ENCODE results near the gene AFTPH. TPM values are rescaled to one million over a fixed set of nuclear protein-coding genes. Genes with fewer than 3 reads are reported as not detected.

The AFTPH gene
- total and polyA plus RNA-seq, 7 donors: 12.0 to 26.8 (median 13.1) TPM

DNA sequence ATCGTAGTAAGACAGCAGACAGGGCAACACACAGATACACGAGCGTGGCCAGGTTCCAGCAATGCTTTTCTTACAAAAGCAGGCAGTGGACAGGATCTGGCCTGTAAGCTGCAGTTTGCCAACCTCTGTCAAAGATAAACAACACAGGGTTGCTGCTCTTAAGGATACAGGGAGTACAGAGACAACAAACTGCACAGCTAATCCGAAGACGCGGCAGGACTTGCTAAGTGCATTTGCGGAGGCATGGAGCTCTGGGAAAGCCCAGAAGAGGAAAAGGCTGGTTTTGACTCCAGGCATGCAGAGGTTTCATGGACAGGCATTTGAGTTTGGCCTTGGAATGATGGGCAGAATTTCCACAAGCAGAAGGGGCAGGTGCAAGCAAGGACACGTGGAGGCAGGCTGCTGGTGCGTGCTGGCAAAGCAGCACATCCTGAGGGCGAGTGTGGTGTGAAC lies 105.2 kb downstream of the AFTPH start:
- Histone ChIP-seq H3K9me3 (no peaks in the 10 kb centered on the region), H3K36me3 (ENCODE audit: insufficient read depth in 1 of 2, low read depth in 1 of 2) (peaks cover 0 to 27% of the 10 kb centered on the region in 2 donors), H3K27me3 (ENCODE audit: insufficient read depth in 3 of 3, low read length in 2 of 3) (no peaks in the 10 kb centered on the region), H3K4me3 (no peak overlapping the region), H3K4me1 (peaks cover 16% of the 10 kb centered on the region), H3K27ac (no peak overlapping the region)
- intact Hi-C loops (cut with DNase I): no loop called here
- DNase-seq: no peak
- TF ChIP-seq, protein P1, sequence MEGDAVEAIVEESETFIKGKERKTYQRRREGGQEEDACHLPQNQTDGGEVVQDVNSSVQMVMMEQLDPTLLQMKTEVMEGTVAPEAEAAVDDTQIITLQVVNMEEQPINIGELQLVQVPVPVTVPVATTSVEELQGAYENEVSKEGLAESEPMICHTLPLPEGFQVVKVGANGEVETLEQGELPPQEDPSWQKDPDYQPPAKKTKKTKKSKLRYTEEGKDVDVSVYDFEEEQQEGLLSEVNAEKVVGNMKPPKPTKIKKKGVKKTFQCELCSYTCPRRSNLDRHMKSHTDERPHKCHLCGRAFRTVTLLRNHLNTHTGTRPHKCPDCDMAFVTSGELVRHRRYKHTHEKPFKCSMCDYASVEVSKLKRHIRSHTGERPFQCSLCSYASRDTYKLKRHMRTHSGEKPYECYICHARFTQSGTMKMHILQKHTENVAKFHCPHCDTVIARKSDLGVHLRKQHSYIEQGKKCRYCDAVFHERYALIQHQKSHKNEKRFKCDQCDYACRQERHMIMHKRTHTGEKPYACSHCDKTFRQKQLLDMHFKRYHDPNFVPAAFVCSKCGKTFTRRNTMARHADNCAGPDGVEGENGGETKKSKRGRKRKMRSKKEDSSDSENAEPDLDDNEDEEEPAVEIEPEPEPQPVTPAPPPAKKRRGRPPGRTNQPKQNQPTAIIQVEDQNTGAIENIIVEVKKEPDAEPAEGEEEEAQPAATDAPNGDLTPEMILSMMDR (IDR thresholded peaks at IDR 0.05): no peak
- WGBS, 3 donors: 63 to 82% (median 68%) methylated on average over 10 of the region's 10 CpGs
- no peak for ATAC-seq

DNA sequence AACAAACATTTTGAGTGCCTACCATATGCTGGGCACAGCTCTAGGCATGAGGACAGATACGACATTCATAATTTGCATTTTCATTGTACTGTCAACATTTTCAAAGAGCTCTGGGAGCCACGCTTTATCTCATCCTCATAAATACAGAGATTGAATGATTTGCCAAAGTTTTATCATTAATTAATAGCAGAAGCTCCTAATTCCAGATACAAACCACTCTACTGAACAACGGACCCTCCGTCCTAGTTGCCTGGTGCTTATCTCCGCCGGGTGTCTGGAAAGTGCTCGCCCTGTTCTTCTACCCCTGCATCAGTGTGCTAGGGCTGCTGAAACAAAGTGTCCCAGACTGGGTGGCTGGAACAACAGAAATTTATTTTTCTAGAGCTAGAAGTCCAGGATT lies 105.7 kb downstream of the AFTPH start:
- H3K36me3 ChIP-seq (ENCODE audit: insufficient read depth in 1 of 2, low read depth in 1 of 2): peaks cover 0 to 32% of the 10 kb centered on the region in 2 donors
- intact Hi-C loops (cut with DNase I): no loop called here
- no peak overlapping the region for H3K4me3 ChIP-seq
- ATAC-seq: no peak
- H3K4me1 ChIP-seq: peaks cover 16% of the 10 kb centered on the region
- no peaks in the 10 kb centered on the region for H3K27me3 ChIP-seq (ENCODE audit: insufficient read depth in 3 of 3, low read length in 2 of 3)
- 94 to 96% (median 96%) methylated on average over 7 of the region's 7 CpGs for WGBS, 3 donors
- DNase-seq: no peak
- no peak overlapping the region for H3K27ac ChIP-seq
- TF ChIP-seq, protein P1 (IDR thresholded peaks at IDR 0.05): no peak
- H3K9me3 ChIP-seq: no peaks in the 10 kb centered on the region

DNA sequence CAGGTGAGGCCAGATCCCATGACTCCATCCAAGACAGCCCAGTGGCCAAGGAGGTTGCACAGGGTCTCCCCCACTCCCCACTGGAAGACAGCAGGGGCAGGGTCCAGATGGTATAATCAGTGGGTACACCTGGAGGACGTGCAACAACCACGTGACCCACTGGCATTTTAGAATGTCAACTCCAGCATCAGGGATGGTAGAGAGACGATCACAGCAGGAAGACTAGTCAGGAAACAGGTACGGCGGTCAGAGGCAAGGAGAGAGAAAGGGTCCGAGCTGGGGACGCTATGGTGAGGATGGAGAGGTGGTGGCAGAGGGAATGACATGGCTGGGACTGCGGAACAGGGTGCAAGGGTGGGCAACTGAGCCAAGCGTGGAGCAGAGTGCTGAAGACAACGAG lies 106.6 kb downstream of the AFTPH start:
- Histone ChIP-seq H3K9me3 (no peaks in the 10 kb centered on the region), H3K27me3 (ENCODE audit: insufficient read depth in 3 of 3, low read length in 2 of 3) (no peaks in the 10 kb centered on the region), H3K4me1 (peaks cover 16% of the 10 kb centered on the region), H3K4me3 (no peak overlapping the region), H3K27ac (no peak overlapping the region), H3K36me3 (ENCODE audit: insufficient read depth in 1 of 2, low read depth in 1 of 2) (peaks cover 0 to 40% of the 10 kb centered on the region in 2 donors)
- TF ChIP-seq, protein P1 (IDR thresholded peaks at IDR 0.05): no peak
- no peak for ATAC-seq
- WGBS, 3 donors: 88 to 91% (median 91%) methylated on average over 10 of the region's 10 CpGs
- no peak for DNase-seq
- intact Hi-C loops (cut with DNase I): no loop called here

DNA sequence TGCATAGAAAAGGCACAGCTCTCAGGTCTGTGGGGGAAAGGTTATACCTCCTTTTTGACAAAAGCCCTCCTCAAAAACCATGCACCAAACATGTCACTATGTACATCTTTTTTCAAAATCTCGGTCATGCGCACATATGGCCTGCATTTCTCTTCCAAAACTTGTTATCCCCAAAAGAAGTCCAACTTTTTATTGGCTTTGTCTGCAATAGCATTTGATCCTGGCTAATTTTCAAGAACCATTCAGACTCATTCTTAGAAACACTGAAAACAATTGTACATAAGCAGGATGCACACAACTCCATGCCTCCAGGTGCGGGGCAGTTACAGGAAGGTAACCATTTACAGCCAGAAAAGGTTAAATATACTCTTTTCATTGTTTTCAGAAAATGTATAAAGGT lies 107.6 kb downstream of the AFTPH start:
- DNase-seq: no peak
- TF ChIP-seq, protein P1 (IDR thresholded peaks at IDR 0.05): no peak
- Histone ChIP-seq H3K27me3 (ENCODE audit: insufficient read depth in 3 of 3, low read length in 2 of 3) (no peaks in the 10 kb centered on the region), H3K27ac (no peak overlapping the region), H3K36me3 (ENCODE audit: insufficient read depth in 1 of 2, low read depth in 1 of 2) (peaks cover 0 to 46% of the 10 kb centered on the region in 2 donors), H3K4me3 (no peak overlapping the region), H3K4me1 (peaks cover 17% of the 10 kb centered on the region), H3K9me3 (no peaks in the 10 kb centered on the region)
- no peak for ATAC-seq
- 81 to 94% (median 93%) methylated on average over 3 of the region's 3 CpGs for WGBS, 3 donors
- intact Hi-C loops (cut with DNase I): no loop called here

All from psoas muscle (tissue), 8 donors.